ENCODE measurements around the gene SLC9C2. TPM values are rescaled to one million over a fixed set of nuclear protein-coding genes. Genes with fewer than 3 reads are reported as not detected.
"Not testable (repeated sequence)": the region's sequence is repeated elsewhere in the genome, so short reads cannot be mapped to it uniquely, and the experiment has no call there.

The SLC9C2 gene
- total RNA-seq, 3 donors from 2014 or later: not detected

GRCh38 chr1:173572201-173572873 lies 30.5 kb downstream of the SLC9C2 start:
- intact Hi-C loops (cut with DNase I; ENCODE audit: low total_unique reads): no loop called here
- no peak for DNase-seq (ENCODE audit: low spot score in 2 of 2)
- Histone ChIP-seq H3K9me3 (no peaks in the 10 kb centered on the region), H3K4me3 (no peak overlapping the region), H3K27ac (no peak overlapping the region), H3K27me3 (no peaks in the 10 kb centered on the region), H3K4me1 (no peaks in the 10 kb centered on the region), H3K36me3 (no peaks in the 10 kb centered on the region)
- no peak for TF ChIP-seq CTCF (IDR thresholded peaks at IDR 0.05)
- no peak for TF ChIP-seq POLR2A (IDR thresholded peaks at IDR 0.05)
- TF ChIP-seq POLR2AphosphoS5 (IDR thresholded peaks at IDR 0.05): no peak

- no peak for TF ChIP-seq POLR2A (IDR thresholded peaks at IDR 0.05)
- TF ChIP-seq CTCF (IDR thresholded peaks at IDR 0.05): no peak
- no peak for TF ChIP-seq POLR2AphosphoS5 (IDR thresholded peaks at IDR 0.05)
- intact Hi-C loops (cut with DNase I; ENCODE audit: low total_unique reads): no loop called here
- H3K36me3 ChIP-seq: no peaks in the 10 kb centered on the region
- no peaks in the 10 kb centered on the region for H3K4me1 ChIP-seq
- H3K4me3 ChIP-seq: no peak overlapping the region
- H3K27ac ChIP-seq: no peak overlapping the region
- H3K9me3 ChIP-seq: no peaks in the 10 kb centered on the region
- H3K27me3 ChIP-seq: no peaks in the 10 kb centered on the region
- DNase-seq (ENCODE audit: low spot score in 2 of 2): no peak
Measured at GRCh38 chr1:173570370-173571007, 32.4 kb downstream of the SLC9C2 start.

- intact Hi-C loops (cut with DNase I; ENCODE audit: low total_unique reads): no loop called here
- Histone ChIP-seq H3K4me1 (no peaks in the 10 kb centered on the region), H3K27me3 (no peaks in the 10 kb centered on the region), H3K27ac (no peak overlapping the region), H3K9me3 (no peaks in the 10 kb centered on the region), H3K4me3 (no peak overlapping the region), H3K36me3 (no peaks in the 10 kb centered on the region)
- TF ChIP-seq POLR2A (IDR thresholded peaks at IDR 0.05): no peak
- TF ChIP-seq CTCF (IDR thresholded peaks at IDR 0.05): no peak
- DNase-seq (ENCODE audit: low spot score in 2 of 2): no peak
Measured at GRCh38 chr1:173568483-173568882, 34.4 kb downstream of the SLC9C2 start.

- H3K4me3 ChIP-seq; H3K9me3 ChIP-seq; H3K36me3 ChIP-seq; H3K4me1 ChIP-seq; intact Hi-C loops (cut with DNase I; ENCODE audit: low total_unique reads); H3K27me3 ChIP-seq; DNase-seq (ENCODE audit: low spot score in 2 of 2); H3K27ac ChIP-seq: not testable (repeated sequence)
Measured at GRCh38 chr1:173563846-173564245, 39.0 kb downstream of the SLC9C2 start.

GRCh38 chr1:173562813-173563212 lies 40.1 kb downstream of the SLC9C2 start:
- no peak for DNase-seq (ENCODE audit: low spot score in 2 of 2)
- intact Hi-C loops (cut with DNase I; ENCODE audit: low total_unique reads): no loop called here
- Histone ChIP-seq H3K4me1 (no peaks in the 10 kb centered on the region), H3K27me3 (no peaks in the 10 kb centered on the region), H3K9me3 (no peaks in the 10 kb centered on the region), H3K4me3 (no peak overlapping the region), H3K27ac (no peak overlapping the region), H3K36me3 (no peaks in the 10 kb centered on the region)
- TF ChIP-seq CTCF (IDR thresholded peaks at IDR 0.05): no peak
- TF ChIP-seq POLR2AphosphoS5 (IDR thresholded peaks at IDR 0.05): no peak
